WTC11 (cell line): ENCODE data around the gene SLC7A7. TPM values are rescaled to one million over a fixed set of nuclear protein-coding genes. Genes with fewer than 3 reads are reported as not detected.

Experiments
- ATAC-seq: fragments of 200-7000 bp; cut with Tn5 transposase; 2 replicates; pipeline ENCODE4 v1.10.0; 2021; ENCODE audit warnings: mild to moderate bottlenecking, moderate library complexity
- CTCF ChIA-PET: fragments of 300-600 bp; sonication (Branson Sonifier 250); formaldehyde crosslinking; loops from one replicate; lab custom pipeline; 2021; ENCODE audit warnings: antibody characterized with exemption; lab: Charles Lee
- POLR2A ChIA-PET: fragments of 350-600 bp; sonication (Branson Sonifier 250); formaldehyde crosslinking; loops from one replicate; lab custom pipeline; 2021; ENCODE audit warnings: antibody characterized with exemption; lab: Charles Lee
- DNase-seq: peaks from one replicate; pipeline ENCODE4 v3.0.0; 2021; ENCODE audit warnings: low spot score
- H3K27ac Mint-ChIP-seq: 2 replicates; pipeline ENCODE4 v1.8.0; 2021; ENCODE audit warnings: mixed read lengths
- H3K27me3 Mint-ChIP-seq: 2 replicates; pipeline ENCODE4 v1.8.0; 2021; ENCODE audit warnings: low read depth, mild to moderate bottlenecking, moderate library complexity, mixed read lengths
- H3K36me3 Mint-ChIP-seq: 2 replicates; pipeline ENCODE4 v1.8.0; 2021; ENCODE audit warnings: mixed read lengths
- H3K4me1 Mint-ChIP-seq: 2 replicates; pipeline ENCODE4 v1.8.0; 2022; ENCODE audit warnings: mixed read lengths
- H3K4me3 Mint-ChIP-seq: 2 replicates; pipeline ENCODE4 v1.8.0; 2021; ENCODE audit warnings: mild to moderate bottlenecking, moderate library complexity, mixed read lengths
- H3K9me3 Mint-ChIP-seq: 2 replicates; pipeline ENCODE4 v1.8.0; 2021; ENCODE audit warnings: mixed read lengths
- AFF4 ChIP-seq: sonication (generic); formaldehyde crosslinking; IDR thresholded peaks from 2 replicates; pipeline ENCODE4 v1.8.1; 2023; ENCODE audit warnings: mild to moderate bottlenecking, missing genetic modification reagents, borderline replicate concordance
- ARID4B ChIP-seq: sonication (generic); formaldehyde crosslinking; IDR thresholded peaks from 2 replicates; pipeline ENCODE4 v1.8.0; 2023; ENCODE audit warnings: missing genetic modification reagents, mild to moderate bottlenecking, borderline replicate concordance
- CBFB ChIP-seq: sonication (generic); formaldehyde crosslinking; IDR thresholded peaks from 2 replicates; pipeline ENCODE4 v1.8.1; 2022; ENCODE audit warnings: mild to moderate bottlenecking, low read depth, missing genetic modification reagents
- CDX4 ChIP-seq: fragments of 250-450 bp; sonication (Bioruptor Pico); IDR thresholded peaks from 2 replicates; pipeline ENCODE4 v1.9.0; 2021; ENCODE audit warnings: moderate library complexity, mild to moderate bottlenecking, inconsistent platforms, borderline replicate concordance
- CREB1 ChIP-seq: sonication (generic); formaldehyde crosslinking; IDR thresholded peaks from 2 replicates; pipeline ENCODE4 v1.8.0; 2023; ENCODE audit warnings: mild to moderate bottlenecking, missing genetic modification reagents
- E2F5 ChIP-seq: sonication (generic); formaldehyde crosslinking; IDR thresholded peaks from 2 replicates; pipeline ENCODE4 v1.8.1; 2022; ENCODE audit warnings: mild to moderate bottlenecking, moderate library complexity, missing genetic modification reagents
- FOXP4 ChIP-seq: sonication (generic); formaldehyde crosslinking; IDR thresholded peaks from 2 replicates; pipeline ENCODE4 v1.8.0; 2022; ENCODE audit warnings: mild to moderate bottlenecking, missing genetic modification reagents
- HMGA2 ChIP-seq: fragments of 250-450 bp; sonication (Bioruptor Pico); IDR thresholded peaks from 2 replicates; pipeline ENCODE4 v1.4.0; 2021; ENCODE audit warnings: mild to moderate bottlenecking, moderate library complexity
- IRF1 ChIP-seq: sonication (generic); formaldehyde crosslinking; IDR thresholded peaks from 2 replicates; pipeline ENCODE4 v1.8.0; 2023; ENCODE audit warnings: missing genetic modification reagents
- JAZF1 ChIP-seq: fragments of 250-450 bp; sonication (Bioruptor Pico); IDR thresholded peaks from 2 replicates; pipeline ENCODE4 v1.9.0; 2021; ENCODE audit warnings: moderate library complexity, mild to moderate bottlenecking, inconsistent platforms
- MXD4 ChIP-seq: fragments of 250-450 bp; sonication (Bioruptor Pico); IDR thresholded peaks from 2 replicates; pipeline ENCODE4 v1.8.0; 2021; ENCODE audit warnings: mild to moderate bottlenecking, moderate library complexity, borderline replicate concordance
- NR3C1 ChIP-seq: sonication (generic); formaldehyde crosslinking; conservative IDR thresholded peaks from 2 replicates; pipeline ENCODE4 v1.8.1; 2023; ENCODE audit warnings: low read depth, mild to moderate bottlenecking, missing genetic modification reagents
- PREB ChIP-seq: sonication (generic); formaldehyde crosslinking; IDR thresholded peaks from 2 replicates; pipeline ENCODE4 v1.8.1; 2022; ENCODE audit warnings: mild to moderate bottlenecking, missing genetic modification reagents, moderate library complexity, borderline replicate concordance
- SP1 ChIP-seq: sonication (generic); formaldehyde crosslinking; conservative IDR thresholded peaks from 2 replicates; pipeline ENCODE4 v1.8.1; 2022; ENCODE audit warnings: missing genetic modification reagents
- ZBTB43 ChIP-seq: sonication (generic); formaldehyde crosslinking; IDR thresholded peaks from 2 replicates; pipeline ENCODE4 v1.8.1; 2023; ENCODE audit warnings: mild to moderate bottlenecking, missing genetic modification reagents
- ZMAT4 ChIP-seq: fragments of 250-450 bp; sonication (Bioruptor Pico); IDR thresholded peaks from 2 replicates; pipeline ENCODE4 v1.9.0; 2021; ENCODE audit warnings: mild to moderate bottlenecking
- ZNF317 ChIP-seq: sonication (generic); formaldehyde crosslinking; IDR thresholded peaks from 2 replicates; pipeline ENCODE4 v1.8.1; 2023; ENCODE audit warnings: low read depth, mild to moderate bottlenecking, moderate library complexity, missing genetic modification reagents, borderline replicate concordance
- total RNA-seq: library from RNA; stranded (reverse); gene quantifications from 3 replicates; pipeline ENCODE4 v1.2.3, GENCODE V29; 2021

SLC7A7 gene
- total RNA-seq, 1 experiment from 2014 or later, result 4.3 TPM

GRCh38 chr14:22797017-22797917, 18.0 kb downstream of the SLC7A7 start:
- Mint-ChIP-seq H3K4me1 (peaks cover 16% of the 10 kb centered on the region), H3K27ac (peak overlapping the region; percentile 12; the same call in 1 of the 2 replicates), H3K27me3 (no peaks in the 10 kb centered on the region; the same call in 1 of the 2 replicates), H3K9me3 (peaks cover 4% of the 10 kb centered on the region), H3K36me3 (peaks cover 4% of the 10 kb centered on the region; the same call in 1 of the 2 replicates), H3K4me3 (no peak overlapping the region)
- POLR2A ChIA-PET, result interaction anchor here (1.1 to 1.3 kb wide), 2 partner anchors 24 to 33 kb away, joined by 4 to 12 read pairs; partner anchors contain the start of gene MRPL52
- CTCF ChIA-PET, result interaction anchor here (1.0 to 2.6 kb wide), 12 partner anchors 10 to 241 kb away, joined by 3 to 8 read pairs (median 4); partner anchors contain the start of gene DAD1
- peak; percentile 97 for ATAC-seq
- DNase-seq, result no peak
- TF ChIP-seq AFF4 (CRISPR knock-in tag) (no peak), MXD4 (no peak), ZBTB43 (CRISPR knock-in tag) (no peak), PREB (no peak), SP1 (CRISPR knock-in tag) (no peak), ARID4B (CRISPR knock-in tag) (no peak), IRF1 (CRISPR knock-in tag) (no peak), ZNF317 (no peak), CDX4 (CRISPR knock-in tag) (no peak), FOXP4 (CRISPR knock-in tag) (no peak), E2F5 (no peak), ZMAT4 (CRISPR knock-in tag) (no peak), CBFB (no peak), CREB1 (CRISPR knock-in tag) (no peak), NR3C1 (CRISPR knock-in tag) (no peak), JAZF1 (CRISPR knock-in tag) (no peak), HMGA2 (CRISPR knock-in tag) (no peak)
